Fibroblast of villous mesenchyme (primary cell): ENCODE results near the gene HCN3. TPM values are rescaled to one million over a fixed set of nuclear protein-coding genes. Genes with fewer than 3 reads are reported as not detected.
"Not testable (repeated sequence)": the region's sequence is repeated elsewhere in the genome, so short reads cannot be mapped to it uniquely, and the experiment has no call there.

ENCODE experiments used
- DNase-seq: peaks from one replicate; pipeline ENCODE4 v3.0.0-alpha.2; 2010; ENCODE audit warnings: low read depth
- H3K4me3 ChIP-seq: 2 replicates; pipeline ENCODE4 v1.5.1; 2011; ENCODE audit warnings: low read depth, mild to moderate bottlenecking, low read length
- total RNA-seq: library from RNA; depleted of rRNA; stranded (reverse); fragments of >200 nt; gene quantifications from 2 replicates; pipeline ENCODE4 v1.2.3, GENCODE V29; 2012
- TF ChIP-seq, protein P1 (sequence below): IDR thresholded peaks from 2 replicates; pipeline ENCODE4 v1.5.1; 2012; ENCODE audit warnings: low read depth, mild to moderate bottlenecking, low read length; ENCODE audit not compliant: insufficient read depth

The HCN3 gene
- 0.86 and 1.6 TPM in 2 replicates for total RNA-seq

DNA sequence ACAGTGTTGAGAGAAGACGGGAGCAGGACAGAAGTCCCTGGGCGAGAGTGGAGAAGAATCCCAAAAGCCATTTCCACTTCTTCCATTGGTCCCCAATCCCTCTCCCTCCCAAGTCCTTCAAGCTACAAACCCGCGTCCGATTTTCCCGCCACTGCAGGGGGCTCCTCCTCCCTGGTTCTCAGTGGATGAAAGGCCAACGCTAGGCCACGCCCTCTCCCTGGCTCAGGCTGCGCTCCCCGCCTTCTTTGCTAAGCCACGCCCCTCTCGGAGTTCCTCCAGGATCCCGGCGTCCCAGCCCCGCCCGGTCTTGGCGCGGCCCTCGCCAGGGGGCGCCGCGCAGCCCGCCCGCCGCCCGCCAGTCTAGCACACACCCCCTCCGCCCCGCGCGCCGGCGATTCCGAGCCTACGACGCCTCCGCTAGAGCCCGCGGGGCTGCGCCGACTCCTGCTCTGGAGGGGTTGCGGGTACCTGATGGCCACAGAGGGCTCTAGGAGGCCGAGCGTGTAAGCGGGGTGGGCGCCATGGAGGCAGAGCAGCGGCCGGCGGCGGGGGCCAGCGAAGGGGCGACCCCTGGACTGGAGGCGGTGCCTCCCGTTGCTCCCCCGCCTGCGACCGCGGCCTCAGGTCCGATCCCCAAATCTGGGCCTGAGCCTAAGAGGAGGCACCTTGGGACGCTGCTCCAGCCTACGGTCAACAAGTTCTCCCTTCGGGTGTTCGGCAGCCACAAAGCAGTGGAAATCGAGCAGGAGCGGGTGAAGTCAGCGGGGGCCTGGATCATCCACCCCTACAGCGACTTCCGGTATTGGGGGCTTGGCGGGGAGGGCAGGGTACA is at the start of gene HCN3:
Gene HCN3, plus strand, starts transcription at position 394 of the 832 bp plus-strand sequence. Its CDS starts 128 bp downstream, at position 522.
- peak; percentile 96 for DNase-seq
- TF ChIP-seq, protein P1, sequence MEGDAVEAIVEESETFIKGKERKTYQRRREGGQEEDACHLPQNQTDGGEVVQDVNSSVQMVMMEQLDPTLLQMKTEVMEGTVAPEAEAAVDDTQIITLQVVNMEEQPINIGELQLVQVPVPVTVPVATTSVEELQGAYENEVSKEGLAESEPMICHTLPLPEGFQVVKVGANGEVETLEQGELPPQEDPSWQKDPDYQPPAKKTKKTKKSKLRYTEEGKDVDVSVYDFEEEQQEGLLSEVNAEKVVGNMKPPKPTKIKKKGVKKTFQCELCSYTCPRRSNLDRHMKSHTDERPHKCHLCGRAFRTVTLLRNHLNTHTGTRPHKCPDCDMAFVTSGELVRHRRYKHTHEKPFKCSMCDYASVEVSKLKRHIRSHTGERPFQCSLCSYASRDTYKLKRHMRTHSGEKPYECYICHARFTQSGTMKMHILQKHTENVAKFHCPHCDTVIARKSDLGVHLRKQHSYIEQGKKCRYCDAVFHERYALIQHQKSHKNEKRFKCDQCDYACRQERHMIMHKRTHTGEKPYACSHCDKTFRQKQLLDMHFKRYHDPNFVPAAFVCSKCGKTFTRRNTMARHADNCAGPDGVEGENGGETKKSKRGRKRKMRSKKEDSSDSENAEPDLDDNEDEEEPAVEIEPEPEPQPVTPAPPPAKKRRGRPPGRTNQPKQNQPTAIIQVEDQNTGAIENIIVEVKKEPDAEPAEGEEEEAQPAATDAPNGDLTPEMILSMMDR: peak; percentile 36
- peak within 1 kb of the TSS; percentile 66 for H3K4me3 ChIP-seq

DNA sequence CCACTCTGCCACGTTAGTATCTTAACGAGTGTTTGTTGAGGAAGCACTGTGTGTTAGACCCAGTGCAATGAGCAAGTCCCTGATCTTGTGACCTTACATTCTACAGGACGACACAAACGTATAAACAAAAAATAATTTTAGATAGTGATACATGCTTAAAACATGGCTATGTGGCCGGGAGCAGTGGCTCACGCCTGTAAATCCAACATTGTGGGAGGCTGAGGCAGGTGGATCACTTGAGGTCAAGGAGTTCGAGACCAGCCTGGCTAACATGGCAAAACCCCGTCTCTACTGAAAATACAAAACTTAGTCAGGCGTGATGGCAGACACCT is 49.2 kb upstream of the HCN3 start:
- peak overlapping the region; percentile 56 for H3K4me3 ChIP-seq
- DNase-seq: no peak
- TF ChIP-seq, protein P1: no peak

DNA sequence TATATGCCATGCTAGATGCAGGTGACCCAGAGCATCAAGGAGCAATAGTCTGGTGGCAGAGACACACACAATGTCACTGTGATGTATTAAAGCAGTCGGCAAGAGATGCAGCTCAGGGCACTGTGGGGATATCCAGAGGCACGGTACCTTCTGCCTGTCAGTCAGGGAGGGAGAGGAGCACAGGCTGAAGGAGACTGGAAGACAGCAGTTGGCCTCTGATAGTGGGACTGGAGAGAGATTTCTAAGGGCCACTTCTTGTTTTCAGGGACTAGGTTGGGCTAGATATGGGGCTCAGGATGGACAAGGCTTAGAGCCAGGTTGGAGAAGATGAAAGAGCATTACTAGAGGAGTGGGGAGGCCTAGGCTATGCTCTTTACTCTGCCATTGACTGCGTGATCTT is 46.0 kb upstream of the HCN3 start:
- DNase-seq, H3K4me3 ChIP-seq: not testable (repeated sequence)

DNA sequence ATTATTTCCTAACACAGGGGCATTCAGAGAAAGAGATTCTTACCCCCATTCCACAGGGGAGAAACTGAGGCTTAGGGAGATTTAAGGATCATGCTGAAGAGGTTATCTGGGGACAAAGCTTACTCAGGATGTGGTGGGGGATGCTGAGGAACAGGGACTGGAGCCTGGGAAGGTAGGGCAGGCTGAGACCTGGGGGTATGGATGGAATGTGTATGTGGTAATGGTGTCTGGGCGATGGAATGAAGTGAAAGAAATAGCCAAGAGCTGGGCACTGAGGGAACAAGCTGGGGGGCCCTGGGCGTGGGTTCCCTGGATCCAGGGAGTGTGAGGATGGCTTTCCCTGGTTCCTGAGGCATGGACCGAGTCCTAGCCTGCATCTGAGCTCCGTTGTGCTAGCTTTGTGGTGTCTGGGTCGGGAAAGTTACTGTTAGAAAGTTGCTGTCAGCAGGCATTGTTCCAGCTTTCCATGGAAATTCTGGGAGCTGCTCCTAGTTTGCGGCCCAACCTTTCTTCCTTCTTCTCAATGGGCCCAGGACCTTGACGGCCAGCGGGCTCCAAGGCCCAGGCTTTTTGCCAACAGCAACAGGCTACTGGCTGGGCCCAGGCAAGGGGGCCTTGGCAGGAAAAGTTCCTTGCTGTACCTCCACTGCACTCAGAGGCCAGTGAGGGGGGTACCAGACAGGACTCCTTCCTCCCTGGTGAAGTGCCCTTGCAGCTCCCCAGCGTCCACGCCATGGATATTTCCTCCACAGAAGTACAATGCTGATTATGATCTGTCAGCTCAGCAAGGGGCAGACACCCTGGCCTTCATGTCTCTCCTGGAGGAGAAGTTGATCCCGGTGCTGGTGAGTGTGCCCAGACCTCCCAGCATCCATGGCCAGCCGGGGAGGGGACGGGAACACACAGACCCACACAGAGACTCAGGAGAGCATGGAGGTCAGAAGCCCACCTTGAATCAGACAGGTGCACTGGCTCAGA is 45.0 kb upstream of the HCN3 start:
- not testable (repeated sequence) for DNase-seq, H3K4me3 ChIP-seq

DNA sequence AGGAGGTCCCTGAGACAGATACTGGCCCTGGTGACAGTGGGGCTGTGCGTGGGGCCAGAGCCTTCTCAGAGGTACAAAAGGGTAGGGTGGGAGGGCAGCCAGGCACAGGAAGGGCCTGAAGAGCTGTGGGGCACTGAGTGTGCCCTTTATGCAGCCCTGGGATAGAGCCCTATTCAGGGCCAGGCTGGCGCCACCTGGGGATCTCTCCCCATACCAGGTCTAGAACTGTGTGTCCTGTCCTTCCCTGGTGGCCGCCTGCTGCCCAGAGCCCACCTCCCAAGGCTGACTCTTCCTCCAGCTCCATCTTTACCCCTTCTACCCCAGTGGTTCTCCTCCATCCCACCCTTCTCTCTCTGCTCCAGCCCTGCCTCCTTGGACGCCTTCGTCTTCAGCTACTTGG is 43.8 kb upstream of the HCN3 start:
- DNase-seq, H3K4me3 ChIP-seq: not testable (repeated sequence)

DNA sequence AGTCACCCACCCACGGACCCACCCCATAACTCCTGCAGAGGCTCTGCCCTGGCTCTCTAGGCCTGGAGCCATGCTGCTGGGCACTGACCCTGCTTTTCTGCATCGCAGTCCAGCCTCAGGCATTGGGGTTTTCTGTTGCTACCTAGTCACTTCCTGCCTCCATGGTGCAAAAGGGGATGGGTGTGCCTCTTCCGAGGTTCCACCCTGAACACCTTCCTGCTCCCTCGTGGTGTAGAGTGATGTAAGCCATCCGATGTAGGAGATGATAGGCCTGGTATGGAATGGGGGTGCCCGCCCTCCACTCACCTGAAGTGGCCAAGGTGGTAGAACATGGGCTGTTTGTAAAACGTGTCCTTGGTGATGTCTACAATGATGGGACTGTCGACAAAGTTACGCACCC is 41.9 kb upstream of the HCN3 start:
- DNase-seq, H3K4me3 ChIP-seq: not testable (repeated sequence)

DNA sequence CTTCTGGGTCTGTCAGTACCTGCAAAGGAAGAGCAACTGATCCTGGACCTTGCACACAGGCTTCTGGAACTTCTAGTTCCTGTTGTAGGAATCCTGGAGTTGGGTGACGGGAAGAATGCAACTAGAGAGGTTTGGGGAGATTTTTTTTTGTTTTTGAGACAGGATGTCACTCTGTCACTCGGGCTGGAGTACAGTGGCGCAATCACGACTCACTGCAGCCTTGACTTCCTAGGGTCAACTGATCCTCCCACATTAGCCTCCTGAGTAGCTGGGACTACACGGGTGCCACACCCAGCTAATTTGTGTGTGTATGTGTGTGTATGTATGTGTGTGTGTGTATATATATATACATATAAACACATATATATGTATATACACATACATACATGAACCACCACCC is 40.8 kb upstream of the HCN3 start:
- DNase-seq: no peak
- TF ChIP-seq, protein P1: no peak
- no peak overlapping the region for H3K4me3 ChIP-seq

DNA sequence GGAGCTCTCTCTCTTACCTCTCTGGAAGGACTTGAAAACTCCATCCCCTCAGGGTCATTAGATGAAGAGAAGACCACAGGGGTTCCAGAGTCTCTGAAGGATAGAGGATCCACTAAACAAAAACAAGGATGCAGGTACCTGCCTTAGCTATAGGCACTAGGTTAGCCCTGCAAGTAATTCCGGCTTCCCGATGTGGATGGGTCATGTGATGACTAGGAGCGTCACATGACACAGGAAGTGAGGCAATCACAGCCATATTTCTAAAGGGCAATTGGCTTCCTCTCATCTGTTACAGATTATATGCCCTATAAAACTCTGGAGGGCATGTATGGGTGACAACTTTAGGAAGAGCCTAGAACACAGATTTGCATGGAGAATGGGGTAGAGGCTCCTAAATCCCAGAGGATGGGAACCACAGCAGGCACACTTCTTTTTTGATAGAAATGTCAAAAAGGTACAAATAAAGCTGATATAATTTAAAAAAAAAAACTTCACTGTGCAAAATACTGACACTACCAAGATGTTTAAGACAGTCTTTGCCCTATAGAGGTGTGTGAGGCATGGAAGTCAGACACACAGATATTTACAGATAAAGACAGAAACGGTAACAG is 36.1 kb upstream of the HCN3 start:
- peak; percentile 87 for DNase-seq
- TF ChIP-seq, protein P1: no peak
- H3K4me3 ChIP-seq: peak overlapping the region; percentile 60
